Muscle of back (tissue), 11 donors: Measurements from ENCODE around the gene GRIP2. TPM values are rescaled to one million over a fixed set of nuclear protein-coding genes. Genes with fewer than 3 reads are reported as not detected.

ENCODE experiments used
- DNase-seq, 3 donors: peaks; one replicate each; pipeline versions ENCODE4 v3.0.0 to v3.0.0-alpha.2; 2013
- polyA plus RNA-seq, 10 donors: library from polyadenylated mRNA; unstranded; fragments of 120-200 nt; gene quantifications; one replicate each; pipeline ENCODE4 v1.2.1, GENCODE V29; 2013; ENCODE audit not compliant: insufficient read length in 10 of 10

Gene GRIP2
- polyA plus RNA-seq, 10 donors: 9.5 to 33.7 (median 24.6) TPM

DNA sequence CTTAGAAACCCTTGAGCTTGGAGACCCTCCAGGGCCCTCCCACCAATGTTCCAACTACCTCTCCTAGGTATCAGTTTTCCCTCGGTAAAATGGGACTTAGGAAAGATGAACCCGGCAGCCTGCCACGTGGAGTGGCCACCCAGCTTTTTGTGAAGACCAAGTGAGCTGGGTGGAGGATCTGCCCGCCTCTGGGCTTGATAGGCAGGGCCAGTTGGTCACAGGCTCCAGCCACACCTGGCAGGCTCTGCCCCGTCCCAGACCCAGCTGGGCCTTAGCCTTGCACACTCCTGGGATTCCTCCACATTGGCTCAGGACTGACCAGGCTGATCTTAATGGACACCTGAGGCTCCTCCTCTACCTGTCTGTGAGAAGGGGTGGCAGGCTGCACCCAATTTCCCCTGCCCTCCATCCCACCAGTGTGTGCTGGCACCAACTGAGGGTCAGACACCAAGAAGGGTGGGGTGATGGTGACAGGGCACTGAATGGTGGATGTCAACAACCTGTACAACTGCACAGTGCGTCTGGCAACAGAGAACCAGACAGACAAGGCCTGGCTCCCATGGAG is 761 bp upstream of the GRIP2 start:
- DNase-seq: no peak

DNA sequence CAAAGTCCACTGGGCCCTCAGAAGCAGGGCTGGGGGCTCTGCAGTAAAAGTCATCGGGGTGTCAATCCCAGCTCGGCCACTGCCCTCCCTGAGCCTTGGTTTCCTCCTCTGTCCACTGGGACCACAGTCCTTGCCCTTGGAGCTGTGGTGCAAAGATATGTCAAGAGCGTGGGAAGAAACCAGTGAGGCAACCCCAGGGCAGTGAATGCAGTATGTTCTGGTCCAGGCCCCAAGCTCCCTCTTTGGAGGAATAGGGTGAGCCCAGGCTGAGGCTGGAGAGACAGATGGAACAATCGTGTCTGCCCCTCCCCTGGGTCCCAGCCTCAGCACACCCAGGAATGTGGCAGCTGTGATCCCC is 779 bp downstream of the GRIP2 start:
- DNase-seq: no peak

DNA sequence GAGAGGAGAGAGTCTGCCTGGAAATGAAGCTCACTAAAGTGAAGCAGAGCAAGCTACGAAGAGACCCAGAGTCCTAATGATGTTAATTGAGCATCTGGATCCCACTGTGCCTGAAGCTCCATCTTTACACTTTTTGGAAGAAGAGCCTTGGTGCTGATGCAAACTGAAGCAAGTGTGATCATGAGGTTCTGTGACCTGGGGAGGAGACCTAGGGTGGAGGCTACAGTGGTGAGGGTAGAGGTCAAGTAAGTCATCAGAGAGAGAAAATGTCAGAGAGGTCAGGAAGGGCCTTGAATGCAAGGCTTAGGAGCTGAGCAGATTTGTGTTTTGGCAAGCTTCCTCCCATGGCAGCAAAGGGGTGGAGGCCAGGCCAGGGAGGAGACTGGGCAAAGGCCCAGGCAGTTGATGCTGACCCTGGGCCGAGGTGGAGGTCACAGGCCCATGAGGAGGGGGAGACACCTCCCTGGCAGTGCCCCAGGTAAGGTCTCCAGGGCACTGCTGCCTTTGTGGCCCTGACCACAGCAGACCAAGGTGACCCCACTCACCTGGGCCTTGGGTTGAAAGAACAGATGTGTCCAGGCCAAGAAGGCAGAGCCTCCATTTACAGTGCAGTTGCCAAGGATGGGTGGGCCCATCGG is 1.6 kb downstream of the GRIP2 start:
- no peak for DNase-seq

DNA sequence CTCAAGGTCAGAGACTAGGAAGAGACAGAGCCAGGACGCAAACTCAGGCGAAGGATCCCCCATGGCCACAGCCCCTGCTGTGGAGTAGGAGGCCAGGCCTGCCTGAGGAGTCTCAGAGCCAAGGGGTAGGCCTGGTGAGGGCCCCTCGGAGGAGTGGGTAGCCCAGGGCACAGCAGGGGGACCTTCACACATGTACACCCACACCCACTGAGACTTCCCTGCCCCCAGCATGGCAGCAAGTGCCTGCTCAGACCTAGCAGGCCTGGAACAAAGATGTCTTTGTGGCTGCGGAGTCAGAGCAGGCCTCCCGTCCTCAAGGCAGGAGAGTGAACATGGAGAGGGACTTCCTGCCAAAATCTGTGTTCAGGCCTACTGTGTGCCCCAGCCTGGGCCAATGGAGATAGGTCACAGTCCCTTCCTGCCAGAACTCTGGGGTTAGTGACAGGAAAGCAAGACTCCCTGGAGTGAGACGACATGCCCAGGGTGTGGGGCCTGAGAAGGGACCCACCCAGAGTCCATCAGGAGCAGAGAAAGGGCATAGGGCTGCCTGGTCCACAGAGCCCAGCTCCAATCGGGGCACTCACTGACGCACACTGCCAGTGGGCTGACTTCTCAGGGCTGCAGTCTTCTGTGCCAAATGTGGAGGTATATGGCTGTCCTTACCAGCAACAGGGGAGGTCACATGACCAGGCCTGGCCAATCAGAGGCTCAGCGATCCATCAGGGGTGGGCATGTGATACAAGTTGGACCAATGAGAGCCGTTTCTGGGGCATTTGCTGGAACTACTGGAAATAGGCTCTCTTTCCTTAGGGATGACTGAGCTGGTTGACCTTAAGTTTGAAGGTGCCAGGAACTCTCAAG is 2.3 kb downstream of the GRIP2 start:
- DNase-seq: no peak

DNA sequence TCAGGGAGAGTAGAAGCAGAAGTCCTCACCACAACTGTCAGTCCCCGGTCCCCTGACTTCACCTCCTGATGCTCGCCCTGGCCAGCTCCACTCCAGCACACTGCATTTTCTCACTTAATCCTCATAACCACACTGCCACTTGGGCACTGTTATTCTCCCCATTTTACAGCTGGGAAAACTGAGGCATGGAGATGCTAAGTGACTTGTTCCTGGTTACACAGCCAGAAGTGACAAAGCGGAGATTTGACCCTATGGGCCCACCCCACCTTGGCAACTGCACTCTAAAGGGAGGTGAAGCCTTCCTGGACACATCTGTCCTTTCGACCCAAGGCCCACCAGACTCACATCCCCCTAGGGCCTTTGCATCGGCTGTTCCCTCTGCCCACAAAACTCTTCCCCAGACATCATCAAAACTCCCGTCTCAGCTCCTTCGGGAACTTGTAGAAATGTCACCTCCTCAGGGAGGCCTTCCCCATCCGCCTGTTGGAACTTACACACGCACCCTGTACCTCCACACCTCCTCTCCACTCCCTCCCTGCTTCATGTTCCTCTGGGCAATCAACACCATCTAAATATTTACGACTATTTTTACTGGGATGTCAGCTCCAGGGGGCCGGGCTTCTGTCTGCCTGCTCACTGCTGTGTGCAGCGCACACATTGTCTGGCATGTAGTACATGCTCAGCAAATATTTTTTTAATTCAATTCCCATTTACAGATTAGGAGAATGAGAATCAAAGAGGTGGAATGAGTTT is 3.1 kb downstream of the GRIP2 start:
- DNase-seq: no peak

DNA sequence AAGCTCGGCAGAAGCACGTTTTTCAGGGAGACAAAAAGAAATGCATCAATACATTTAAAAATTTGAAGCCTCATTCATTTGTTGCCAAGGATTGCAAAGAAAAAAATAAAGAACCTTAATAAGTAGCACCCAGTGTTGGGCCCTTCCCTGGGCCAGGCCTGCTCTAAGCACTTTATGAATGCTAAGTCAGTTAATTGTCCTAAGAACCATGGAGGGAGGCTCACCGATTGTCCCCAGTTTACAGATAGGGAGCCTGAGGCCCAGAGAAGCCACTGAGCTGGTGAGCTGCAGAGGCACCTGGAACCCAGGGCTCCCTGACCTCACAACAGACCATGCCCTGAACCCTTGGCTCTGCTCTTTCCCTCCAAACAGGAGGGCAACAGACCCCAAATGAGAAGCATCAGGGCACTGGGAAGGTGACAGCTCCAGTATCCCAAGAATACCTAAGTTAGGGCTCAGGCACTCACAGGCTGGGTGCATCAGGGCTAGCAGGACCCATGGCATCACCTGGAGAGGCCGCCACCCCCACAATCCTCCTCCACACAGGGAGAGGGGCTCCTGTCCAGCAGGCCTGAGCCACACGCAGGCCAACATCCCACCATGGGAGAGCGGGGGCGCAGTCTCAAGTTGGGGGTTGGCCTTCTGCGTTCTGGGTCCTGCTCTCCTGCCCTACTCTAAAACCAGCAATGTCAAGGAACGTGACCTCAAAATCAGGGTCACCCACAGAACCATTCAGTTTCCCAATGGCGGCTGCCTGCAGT is 3.9 kb downstream of the GRIP2 start:
- no peak for DNase-seq

DNA sequence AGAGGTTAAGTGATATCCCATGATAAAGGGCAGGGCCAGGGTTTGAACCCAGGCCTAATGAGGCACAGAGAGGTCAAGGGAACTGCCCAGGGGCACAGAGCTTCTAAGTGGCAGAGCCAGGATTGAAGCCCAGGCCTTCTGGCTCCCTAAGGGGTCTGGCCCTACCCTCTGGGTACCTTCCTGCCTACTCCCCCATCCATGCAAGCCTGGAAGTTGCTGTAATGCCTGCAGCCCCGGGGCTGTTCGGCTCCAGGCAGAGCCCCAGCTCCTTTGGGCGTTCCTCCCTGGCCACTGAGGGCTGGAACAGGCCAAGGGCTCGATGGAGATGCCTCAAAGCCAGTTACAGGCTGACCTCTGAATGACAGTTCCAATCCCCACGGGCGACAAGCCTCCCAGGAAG is 4.5 kb downstream of the GRIP2 start:
- DNase-seq: no peak

DNA sequence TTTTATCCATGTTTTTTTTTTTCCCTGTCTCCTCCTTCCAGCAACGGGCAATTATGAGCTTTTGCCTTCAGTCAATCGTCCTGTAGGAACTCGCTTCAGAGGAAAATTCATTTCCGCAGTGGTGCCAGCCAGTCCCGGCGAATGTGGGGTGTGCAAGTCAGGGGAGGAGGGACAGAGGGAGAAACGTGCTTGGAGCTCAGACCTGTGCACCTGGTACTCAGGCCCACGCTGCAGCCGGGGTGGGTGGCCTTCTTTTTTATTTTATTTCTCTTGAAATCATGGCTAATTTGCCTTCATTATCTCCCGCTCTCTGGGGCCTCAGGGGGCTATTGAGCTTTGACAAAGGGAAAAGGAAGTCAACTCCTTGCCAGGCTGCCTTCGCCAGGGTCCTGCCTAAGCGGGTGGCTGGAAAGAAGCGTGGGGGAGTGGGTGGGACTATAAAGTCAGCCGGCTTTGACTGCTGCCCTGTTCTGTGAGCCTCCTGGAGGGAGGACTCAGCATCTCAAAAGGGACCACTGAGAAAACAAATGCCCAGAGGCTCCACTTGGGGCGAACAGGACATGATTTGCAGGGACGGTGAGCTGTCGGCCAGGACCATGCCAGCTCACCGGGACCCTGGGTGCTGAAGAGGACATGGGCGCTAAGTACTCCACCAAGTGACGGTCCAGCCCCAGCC is 5.5 kb downstream of the GRIP2 start:
- DNase-seq: no peak

DNA sequence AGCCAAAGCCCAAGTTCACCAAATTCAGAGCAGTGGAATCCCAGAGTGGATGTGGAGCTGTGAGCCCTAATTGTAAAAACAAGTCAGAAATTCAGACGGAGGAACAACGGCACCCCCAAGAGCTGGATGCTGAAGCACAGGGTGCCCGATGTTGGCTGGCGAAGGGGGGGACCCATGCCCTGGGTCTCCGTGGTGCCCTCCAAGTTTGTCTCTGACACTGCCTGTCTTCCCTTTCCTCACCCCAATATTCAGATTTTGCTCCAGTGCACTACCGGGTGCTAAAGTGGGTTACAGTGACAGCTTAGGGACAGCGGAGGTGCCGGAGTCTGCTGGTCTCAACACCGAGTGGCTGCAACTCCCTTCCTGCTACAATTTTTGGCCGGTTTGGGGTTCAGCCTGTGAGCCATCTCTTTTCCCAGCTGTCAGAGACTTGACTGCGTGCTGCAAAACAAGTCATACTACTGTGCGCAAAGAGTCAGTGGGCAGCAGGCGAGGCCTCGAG is 6.6 kb downstream of the GRIP2 start:
- no peak for DNase-seq

DNA sequence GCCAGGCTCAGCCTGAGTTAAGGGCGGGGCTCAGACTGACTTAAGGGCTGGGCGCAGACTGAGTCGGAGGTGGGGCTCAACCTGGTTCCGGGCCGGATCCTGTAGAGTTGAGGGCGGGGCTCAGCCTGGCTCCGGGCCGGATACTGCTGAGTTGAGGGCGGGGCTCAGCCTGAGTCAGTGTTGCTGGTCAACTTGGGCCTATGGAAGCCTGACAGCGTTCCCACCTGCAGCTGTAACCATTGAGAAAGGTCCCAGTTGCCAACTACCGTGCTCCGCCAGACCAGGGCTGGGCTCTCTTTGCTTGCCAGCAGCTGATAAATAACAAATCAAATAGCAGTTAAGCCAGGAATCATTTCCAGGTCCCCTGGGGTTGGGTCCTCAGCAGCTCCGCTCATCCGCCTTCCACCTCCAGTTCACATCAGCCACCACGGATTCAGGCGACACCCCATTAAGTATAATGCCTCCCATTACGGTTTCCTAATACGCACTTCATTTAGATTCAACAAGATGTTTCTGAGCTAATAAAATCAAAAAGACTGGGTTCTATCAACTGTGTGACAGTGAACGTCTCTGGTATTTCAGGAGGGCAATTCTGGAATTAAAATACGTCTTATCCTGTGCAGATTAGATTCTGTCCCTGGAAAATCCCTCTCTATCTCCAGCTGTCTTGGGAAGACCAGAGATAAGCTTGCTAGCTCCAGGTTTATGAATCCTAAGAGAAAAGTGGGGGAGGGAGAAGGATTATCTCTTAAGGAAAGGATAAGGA is 7.3 kb downstream of the GRIP2 start:
- no peak for DNase-seq

DNA sequence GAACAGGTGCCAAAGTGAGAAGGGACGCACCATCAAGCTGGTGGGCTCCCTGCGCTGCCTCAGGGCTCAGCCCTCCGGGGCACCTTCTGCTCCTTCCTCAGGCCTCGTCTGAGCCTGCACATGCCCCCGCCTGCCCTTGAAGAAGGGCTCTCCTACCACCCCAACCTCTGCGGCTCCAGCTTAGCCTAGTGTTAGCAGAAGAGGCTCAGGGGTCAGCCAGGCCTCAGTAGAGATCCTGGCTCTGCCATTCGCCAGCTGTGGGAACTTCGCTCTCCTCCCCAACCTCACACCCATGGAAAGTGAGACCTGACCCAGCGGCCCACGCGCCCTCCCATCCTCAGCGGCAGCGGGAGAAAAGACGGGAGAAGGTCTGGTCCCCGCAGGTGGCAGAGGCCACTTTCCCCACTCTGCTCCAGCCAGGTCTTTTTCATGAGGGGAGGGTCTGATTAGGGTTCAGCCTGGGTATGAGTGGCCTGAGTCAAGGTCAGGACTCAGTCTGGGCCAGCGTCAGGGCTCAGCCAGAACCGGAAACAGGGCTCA is 8.2 kb downstream of the GRIP2 start:
- no peak for DNase-seq

DNA sequence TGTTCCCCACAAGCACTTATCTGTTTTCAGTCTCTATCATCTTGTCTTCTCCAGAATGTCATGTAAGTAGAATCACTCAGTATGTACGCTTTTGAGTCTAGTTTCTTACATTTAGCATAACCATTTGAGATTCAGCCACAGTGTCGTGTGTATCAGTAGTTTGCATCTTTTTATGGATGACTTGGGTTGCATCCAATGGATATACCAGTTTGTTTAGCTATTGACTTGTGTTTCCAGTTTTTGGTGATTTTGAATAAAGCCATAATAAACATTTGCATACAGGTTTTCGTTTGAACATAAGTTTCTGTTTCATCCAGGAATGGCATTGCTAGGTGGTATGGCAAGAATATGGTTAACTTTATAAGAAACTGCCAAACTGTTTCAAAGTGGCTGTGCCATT is 12.1 kb downstream of the GRIP2 start:
- DNase-seq: no peak

DNA sequence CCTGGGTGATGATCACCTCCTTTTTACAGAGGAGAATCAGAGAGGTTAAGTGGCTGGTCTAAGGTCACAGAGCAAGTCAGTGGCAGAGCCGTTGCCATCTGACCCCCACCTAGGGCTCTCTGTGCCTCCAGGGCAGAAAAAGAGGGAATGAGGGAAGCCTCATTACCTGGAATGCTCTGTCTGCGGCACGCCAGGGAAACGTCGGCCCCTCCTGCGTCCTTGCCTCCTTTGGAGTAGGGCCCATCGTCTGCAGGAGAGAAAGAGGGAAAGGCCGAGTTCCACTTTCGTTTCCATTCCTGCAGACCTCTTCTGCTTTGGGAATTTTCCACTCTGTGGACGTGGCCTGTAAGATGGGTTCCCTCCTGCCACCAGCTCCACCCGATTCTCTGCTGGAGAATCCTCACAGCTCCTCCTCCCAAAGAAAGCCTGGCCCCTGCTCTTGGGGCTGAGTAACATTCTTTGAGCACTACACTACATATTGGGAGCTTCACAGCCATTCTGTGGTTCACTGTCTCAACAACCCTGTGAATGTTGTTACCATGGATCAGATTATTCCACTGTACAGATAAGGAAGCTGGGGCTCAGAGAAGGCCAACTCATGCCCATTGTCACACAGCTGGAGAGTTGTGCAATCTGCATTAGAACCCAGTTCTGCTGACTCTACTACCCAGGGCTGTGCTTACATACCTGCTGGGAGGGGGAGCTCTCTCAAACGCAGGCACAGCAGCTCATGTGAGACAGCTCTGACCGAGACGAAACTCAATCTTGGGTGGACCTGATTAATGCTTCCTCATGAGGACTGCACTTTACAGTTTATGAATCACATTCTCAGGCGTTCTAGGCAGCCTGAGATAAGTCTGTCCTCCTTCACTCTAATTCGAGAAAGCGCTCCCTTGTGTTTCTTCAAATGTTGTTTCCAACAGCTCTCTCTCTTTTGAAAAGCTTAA is 14.2 kb downstream of the GRIP2 start:
- peak in 1 of 3 donors; percentile 73 for DNase-seq

DNA sequence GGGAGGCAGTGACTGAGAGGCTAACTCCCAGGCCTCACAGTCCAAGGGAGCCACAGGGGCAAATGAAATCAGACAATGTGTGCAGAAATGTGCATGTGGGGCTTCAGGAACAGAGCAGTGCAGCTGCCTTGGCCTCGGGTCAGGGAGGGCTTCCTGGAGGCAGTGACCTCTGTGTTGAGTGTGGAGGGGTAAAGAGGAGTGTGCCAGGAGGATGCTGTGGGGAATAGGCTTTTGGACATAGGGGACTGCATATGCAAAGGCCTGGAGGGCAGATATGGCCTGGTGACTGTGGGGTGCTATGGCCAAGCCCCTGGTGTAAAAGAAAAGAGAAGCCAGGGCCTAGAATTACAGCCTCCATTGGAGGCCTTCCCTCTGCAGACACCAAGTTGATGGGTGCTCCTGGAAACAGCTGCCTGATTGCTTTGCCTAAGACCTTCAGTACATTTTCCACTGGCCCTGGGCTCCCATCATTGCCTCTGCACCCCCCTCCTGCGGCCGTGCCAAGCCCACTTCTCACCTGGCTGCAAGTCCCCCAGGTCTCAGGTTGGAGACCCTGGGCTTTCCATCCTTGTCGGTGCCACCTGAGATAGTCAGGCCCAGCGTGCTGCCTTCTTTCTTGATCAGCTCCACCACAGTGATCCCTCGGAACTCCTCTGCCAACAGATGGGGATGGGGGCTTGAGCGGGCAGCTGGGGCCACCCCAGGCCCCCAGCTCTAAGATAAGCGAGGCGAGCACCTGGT is 15.1 kb downstream of the GRIP2 start:
- no peak for DNase-seq

DNA sequence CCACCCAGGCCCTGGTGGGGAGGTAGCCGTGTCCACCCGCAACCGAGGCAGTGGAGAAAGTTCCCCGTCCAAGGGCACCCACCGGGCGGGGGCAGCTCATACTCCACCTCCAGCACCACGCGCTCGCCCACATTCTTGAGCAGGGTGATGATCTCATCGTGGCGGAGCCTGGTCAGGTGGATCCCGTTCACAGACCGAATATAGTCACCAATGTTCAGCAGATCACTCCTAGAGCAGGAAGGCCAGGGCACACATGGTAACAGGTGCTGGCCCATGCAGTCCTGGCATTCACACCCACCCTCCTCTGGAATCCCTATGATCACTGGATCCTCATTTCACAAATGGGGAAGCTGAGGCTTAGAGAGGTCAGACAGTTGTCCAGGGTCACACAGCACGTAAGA is 15.8 kb downstream of the GRIP2 start:
- DNase-seq: peak in 1 of 3 donors; percentile 62

DNA sequence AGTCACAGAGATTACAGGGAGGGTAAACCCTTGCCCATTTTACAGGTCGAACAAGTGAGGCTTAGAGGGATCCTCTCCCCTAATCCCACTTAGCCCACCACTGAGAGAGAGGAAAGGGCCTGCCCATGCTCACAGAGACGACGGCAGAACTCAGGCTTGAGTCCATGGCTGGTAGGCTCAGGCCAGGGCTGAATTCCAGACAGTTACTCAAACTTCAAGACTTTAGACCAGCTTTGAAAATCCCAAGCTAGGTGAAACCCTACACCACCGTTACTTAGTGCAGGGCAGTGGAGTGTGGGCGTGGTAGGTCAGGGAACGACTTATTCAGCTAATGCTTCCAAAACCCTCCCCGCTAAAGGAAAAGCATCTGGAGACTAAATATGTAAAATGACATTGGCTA is 16.4 kb downstream of the GRIP2 start:
- no peak for DNase-seq

DNA sequence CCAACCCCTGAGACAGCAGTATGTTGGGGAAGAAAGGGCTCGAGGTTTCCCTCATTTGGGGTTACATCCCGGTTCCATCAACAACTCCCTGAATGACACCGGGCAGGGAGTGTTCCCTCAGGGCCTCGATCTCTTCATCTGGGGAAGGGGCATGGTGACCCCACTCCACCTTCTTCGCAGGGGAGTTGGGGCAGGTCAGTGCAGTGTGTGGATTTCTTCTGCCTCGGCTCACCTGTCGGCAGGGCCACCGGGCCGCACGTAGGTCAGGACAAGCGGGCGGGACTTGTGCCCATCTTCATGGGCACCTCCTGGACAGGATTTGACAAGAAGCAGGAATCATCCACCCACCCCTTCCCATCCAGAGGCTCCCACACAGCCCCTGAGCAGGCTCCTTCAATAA is 17.4 kb downstream of the GRIP2 start:
- DNase-seq: no peak

DNA sequence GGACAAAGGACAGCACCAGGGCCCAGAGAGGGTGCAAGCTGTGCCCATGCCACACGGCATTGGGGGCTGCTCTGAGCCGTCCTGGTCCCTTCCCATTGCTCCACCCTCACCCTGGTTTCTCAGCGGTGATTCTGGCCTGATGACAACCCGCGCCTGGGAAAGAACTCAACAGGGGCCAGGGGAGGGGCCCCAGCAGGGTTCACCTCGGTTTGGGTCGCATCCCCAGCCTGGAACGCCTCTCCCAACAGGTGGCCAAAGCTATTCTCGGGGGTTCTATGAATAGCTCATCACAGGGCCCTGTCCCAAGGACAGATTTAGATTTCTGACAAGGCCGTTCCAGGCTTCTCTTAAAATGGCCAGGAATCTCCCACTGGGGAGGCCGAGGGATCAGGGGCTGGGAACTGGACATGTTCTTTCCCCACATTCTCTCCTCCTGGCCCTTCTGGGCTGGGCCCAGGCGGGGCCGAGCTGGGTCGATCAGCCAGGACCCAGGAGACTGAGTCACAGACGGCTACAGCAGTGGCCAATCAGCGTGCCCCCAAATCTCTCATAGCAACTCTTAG is 17.9 kb downstream of the GRIP2 start:
- DNase-seq: peak; percentile 63 to 76 (median 69)
